ENCODE results near the gene STIM1.

STIM1 gene

GRCh38 chr11:3830730-3831129 is 24.7 kb upstream of the STIM1 start:
- DNase-seq: no peak

GRCh38 chr11:3831378-3832239 is 23.9 kb upstream of the STIM1 start:
- no peak for DNase-seq

- no peak for DNase-seq
These were observed 22.6 kb upstream of the STIM1 start for GRCh38 chr11:3832816-3833215.

DNA sequence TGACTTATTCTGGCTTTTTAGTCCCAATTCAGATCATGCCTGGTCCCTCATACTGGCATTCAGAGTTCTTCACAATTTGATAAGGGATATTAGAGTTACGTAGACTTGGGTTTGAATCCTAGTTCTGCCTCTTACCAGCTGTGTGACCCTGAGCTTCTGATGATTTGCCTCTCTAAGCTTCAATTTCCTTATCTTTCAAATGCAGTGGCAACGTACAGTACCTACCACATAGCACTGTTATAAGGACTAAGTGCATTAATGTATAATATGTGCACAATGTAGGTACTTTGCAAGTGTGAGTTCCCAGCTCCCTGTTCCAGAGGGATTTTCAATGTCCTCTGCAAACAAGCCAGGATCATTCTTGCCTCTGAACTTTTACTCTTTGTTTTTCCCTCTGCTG is 22.0 kb upstream of the STIM1 start:
- DNase-seq: no peak

DNA sequence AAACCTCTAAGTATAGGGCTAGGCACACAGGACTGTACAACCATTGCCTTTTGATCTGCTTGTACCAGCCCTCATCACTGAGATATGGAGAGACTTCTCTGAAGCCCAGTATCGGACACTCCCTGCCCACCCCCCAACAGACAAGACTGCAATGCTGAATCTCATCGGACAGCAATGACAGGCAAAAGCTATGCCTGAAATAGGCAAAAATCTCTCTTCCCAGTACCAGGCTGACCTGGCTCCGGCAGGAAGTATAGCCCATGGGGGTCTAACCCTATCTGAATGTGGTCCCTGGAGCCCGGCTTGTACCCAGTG is 21.2 kb upstream of the STIM1 start:
- DNase-seq: no peak

- peak in 1 of 2 donors; percentile 34 for DNase-seq
These were observed 20.6 kb upstream of the STIM1 start for GRCh38 chr11:3834664-3835461.

DNA sequence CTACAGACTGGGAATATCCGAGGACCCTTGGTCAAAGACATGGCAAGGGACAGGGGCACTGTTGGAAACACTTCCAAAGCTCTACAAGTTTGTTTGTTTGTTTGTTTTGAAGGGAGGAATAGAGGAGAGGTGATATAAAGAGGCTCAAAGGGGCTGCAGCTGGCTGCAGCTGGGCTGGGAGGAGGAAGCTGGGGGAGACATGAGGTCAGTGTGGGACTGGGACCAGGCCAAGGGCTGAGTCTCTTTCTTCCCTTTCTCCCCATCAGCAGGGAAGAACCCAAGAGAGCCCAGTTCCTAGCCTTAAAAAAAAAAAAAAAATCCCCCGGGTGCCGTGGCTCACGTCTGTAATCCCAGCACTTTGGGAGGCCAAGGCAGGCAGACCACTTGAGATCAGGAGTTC is 19.7 kb upstream of the STIM1 start:
- peak; percentile 33 to 35 for DNase-seq

GRCh38 chr11:3836903-3837302 is 18.6 kb upstream of the STIM1 start:
- DNase-seq: peak in 1 of 2 donors; percentile 32

- DNase-seq: peak; percentile 35 to 41
These were observed 17.7 kb upstream of the STIM1 start for GRCh38 chr11:3837793-3838192.

GRCh38 chr11:3838504-3838903 is 17.0 kb upstream of the STIM1 start:
- DNase-seq: no peak

GRCh38 chr11:3840004-3840869 is 15.2 kb upstream of the STIM1 start:
- DNase-seq: no peak

DNA sequence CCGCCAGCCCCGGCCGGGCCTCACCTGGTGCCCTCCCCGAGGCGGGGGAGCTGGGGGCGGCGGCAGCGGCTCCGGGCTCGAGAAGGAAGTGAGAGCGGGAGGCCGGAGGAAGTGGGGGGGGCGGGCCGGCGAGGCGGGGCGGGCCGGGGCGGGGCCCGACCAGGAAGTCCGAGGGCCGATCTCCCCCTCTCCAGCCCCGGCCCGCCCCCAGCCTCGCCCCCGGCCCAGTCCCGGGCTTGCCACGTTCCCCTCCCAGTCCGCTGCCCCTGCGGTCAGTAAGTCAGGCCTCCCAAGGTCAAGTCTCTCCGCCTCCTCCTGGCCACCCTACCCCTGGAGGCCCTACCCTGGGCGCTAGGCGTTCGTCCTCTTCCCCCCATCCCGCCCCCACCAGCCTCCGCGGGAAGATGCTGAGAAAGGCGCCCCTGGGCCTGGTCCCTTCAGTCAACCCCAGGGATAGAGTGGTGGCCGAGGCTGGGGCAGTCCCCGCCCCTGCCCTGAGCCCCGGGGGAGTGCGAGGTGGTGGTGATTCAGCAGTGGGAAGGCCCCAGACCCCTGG is 14.5 kb upstream of the STIM1 start, which contains the start of gene RHOG:
RHOG (minus strand) TSS at position 90 of the 556 bp plus-strand sequence. CDS start 12,821 bp downstream, outside the sequence.
- DNase-seq: peak; percentile 61 to 80

DNA sequence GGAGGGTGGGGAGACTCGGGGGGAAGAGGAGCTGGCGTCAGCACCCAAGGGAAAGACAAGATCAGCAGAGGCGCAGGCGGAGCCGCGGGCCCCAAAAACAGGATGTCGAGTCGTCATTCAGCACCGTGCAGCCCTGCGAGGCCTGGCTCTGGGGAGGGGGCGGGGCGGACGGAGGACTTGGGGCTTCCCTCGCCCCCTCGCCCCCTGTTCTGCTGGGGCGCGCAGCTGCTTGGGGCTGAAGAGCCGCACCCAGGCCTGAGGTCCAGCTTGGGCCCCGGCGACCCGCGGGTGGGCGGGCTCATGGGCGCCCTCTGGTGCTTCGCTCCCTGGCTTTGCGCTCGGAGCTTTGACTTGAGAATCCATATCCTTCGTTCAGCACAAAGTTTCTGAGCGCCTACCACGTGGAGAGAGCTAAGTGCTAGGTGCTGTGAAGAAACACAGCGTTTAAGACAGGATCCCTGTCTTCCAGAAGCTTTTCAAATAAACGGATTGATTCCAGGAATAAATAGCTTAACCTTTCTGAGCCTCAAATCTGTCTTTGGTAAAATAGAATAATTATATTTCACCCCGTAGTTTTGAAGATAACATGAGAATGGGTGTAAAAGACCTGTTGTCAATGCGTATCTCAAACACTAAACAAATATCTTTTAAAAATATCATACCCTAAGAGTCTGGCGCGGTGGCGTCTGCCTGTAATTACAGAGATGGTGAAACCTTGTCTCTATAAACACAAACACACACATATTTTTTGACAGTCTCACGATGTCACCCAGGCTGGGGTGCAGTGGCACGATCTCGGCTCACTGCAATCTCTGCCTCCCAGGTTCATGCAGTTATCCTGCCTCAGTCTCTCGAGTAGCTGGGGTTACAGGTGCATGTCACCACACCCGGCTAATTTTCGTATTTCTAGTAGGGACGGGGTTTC is 13.8 kb upstream of the STIM1 start:
- DNase-seq: peak; percentile 76 to 81

DNA sequence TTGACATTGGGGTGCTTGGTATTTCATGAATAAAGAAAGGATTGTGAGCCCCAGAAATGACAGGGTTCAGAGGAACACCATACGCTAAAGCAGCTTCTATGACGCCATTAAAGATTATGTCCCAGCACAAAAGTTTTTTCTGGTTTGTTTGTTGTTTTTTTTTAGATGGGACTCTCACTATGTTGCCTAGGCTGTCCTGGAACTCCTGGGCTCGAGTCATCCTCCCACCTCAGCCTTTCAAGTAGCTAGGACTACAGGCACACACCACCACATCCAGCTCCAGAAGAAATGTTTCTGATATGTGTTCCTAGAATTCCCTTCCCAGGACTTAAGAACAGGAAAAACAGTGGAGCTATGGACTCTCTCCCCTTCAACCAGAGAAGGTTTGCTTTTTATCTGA is 12.1 kb upstream of the STIM1 start:
- DNase-seq: no peak

DNA sequence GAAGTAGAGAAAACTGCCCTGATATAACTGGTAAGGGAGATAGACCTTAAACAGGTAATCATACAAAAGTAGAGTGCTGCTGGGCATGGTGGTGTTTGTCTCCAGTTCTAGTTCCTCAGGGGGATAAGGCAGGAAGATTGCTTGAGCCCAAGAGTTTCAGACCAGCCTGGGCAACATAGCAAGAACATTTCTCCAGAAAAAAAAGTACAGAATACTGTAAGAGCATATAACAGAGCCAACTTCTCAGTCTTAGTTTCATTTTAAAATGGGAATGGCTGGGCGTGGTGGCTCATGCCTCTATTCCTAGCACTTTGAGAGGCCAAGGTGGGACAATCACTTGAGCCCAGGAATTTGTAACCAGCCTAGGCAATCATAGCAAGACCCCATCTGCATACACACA is 10.2 kb upstream of the STIM1 start:
- DNase-seq: no peak

- DNase-seq: no peak
These were observed 9.8 kb upstream of the STIM1 start for GRCh38 chr11:3845670-3846069.

DNA sequence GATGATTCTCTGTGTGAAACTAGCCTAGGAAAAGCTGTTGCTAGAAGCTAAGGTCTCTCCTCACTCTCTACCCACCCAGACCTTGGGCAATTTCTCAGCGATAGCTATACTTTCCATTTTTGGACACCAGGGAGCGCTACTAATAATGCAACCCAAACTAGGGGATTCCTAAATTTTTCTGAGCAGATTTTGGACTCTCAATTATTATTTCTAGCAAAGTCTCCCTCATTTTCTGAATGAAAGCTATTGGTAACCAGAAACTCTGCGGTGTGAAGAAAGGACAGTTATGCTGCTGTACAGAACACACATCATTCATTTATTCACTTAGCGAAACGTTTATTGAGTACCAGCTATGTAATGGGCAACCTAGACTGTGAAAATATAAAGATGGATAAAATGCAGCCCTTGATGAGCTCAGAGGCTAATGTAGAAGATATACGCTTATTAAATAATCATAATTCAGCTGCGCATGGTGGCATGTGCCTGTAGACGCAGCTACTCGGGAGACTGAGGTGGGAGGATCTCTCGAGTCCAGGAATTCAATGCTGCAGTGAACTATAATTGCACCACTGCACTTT is 6.1 kb upstream of the STIM1 start:
- DNase-seq: peak in 1 of 2 donors; percentile 30

DNA sequence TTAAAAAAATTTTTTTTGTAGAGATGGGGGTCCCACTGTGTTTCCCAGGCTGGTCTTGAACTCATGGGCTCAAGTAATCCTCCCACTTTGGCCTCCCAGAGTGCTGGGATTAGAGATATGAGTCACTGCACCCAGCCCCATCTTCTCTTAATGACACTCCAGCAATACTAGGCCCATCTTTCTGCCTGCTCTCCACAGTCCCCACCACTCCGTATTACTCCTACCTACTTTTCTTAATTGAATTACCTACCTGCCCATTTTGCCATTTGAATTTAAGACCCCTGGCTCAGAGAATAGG is 2.0 kb upstream of the STIM1 start:
- no peak for DNase-seq

DNA sequence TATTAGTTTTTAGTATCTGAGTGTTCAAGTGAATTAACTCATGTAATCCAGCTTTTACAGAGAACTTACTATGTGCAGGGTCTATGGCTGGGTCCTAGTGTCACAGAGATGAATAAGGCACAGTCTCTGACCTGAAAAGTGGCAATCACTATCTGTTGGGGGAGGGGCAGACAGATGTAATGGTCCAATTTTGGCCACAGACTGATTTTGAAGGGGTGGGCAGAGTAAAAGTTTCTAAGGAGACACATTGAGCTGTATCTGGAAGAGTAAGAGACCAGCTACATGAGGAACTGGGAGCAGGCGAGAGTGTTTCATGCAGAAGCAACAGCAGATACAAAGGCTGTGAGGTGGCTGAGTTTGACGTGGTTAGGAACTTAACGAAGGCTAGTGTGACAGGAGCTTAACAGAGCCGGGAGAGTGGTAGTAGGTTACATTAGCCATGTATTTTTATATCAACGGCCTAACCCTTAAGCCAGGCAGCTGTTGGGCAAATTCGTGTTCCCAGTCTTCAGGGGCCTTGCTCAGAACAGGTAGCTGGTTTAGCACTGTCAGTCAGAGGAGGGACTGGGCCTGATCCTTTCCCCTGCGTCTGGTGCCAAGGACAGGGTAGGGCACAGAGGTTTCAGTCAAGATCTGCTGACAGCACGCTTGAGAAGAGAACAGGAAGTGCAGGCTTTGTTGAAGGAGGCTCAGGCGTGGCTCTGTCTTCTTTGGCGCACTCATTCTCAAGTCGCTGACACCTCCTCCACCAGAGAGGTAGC is 1.4 kb upstream of the STIM1 start:
- no peak for DNase-seq

- DNase-seq: no peak
These were observed 846 bp upstream of the STIM1 start for GRCh38 chr11:3854660-3854976.
